G401 (cell line): Measurements from ENCODE around the gene TRAPPC3L. TPM values are rescaled to one million over a fixed set of nuclear protein-coding genes. Genes with fewer than 3 reads are reported as not detected.
A peak's percentile ranks its signal among the peaks of the same experiment; 100 is the strongest.
"Not testable (repeated sequence)": the region's sequence is repeated elsewhere in the genome, so short reads cannot be mapped to it uniquely, and the experiment has no call there.

Experiments
- DNase-seq: peaks from one replicate; pipeline ENCODE4 v3.0.0-alpha.2; 2015; ENCODE audit warnings: low spot score
- in situ Hi-C: cut with HindIII; loops from 2 replicates; pipeline ENCODE4 v1.10.0; 2016; ENCODE audit warnings: low sequenced_read_pairs, mixed read lengths
- total RNA-seq: library from RNA; depleted of rRNA; stranded (reverse); fragments of >200 nt; shearing (Covaris generic); gene quantifications from 2 replicates; pipeline ENCODE4 v1.2.3, GENCODE V29; 2014

TRAPPC3L gene
- total RNA-seq, 1 experiment from 2014 or later: not detected

GRCh38 chr6:116524236-116524635, 21.2 kb downstream of the TRAPPC3L start:
- no peak for DNase-seq
- in situ Hi-C loops: no loop called here

- no peak for DNase-seq
- in situ Hi-C loops: no loop called here
Observed at GRCh38 chr6:116522896-116523295, 22.6 kb downstream of the TRAPPC3L start.

- in situ Hi-C loops: no loop called here
Observed at GRCh38 chr6:116518621-116519368, 26.7 kb downstream of the TRAPPC3L start.

GRCh38 chr6:116515141-116515540, 30.3 kb downstream of the TRAPPC3L start:
- in situ Hi-C loops: no loop called here
- no peak for DNase-seq

More at GRCh38 chr6:116518621-116519368, 26.7 kb downstream of the TRAPPC3L start:
- peak; percentile 14 for DNase-seq

GRCh38 chr6:116514111-116514510, 31.4 kb downstream of the TRAPPC3L start:
- in situ Hi-C loops: no loop called here

GRCh38 chr6:116513224-116513875, 32.1 kb downstream of the TRAPPC3L start:
- in situ Hi-C loops: no loop called here
- DNase-seq: no peak

More at GRCh38 chr6:116514111-116514510, 31.4 kb downstream of the TRAPPC3L start:
- no peak for DNase-seq

- DNase-seq: no peak
- in situ Hi-C loops: no loop called here
Observed at GRCh38 chr6:116512734-116513133, 32.8 kb downstream of the TRAPPC3L start.

GRCh38 chr6:116512111-116512559, 33.3 kb downstream of the TRAPPC3L start:
- in situ Hi-C loops: no loop called here
- no peak for DNase-seq

- in situ Hi-C loops: no loop called here
- no peak for DNase-seq
Observed at GRCh38 chr6:116511424-116512110, 33.9 kb downstream of the TRAPPC3L start, which contains the start of gene CALHM5. Gene CALHM5 (plus strand): TSS chr6:116511639. CDS start chr6:116511697, 58 bp downstream.

GRCh38 chr6:116508527-116508926, 37.0 kb downstream of the TRAPPC3L start:
- DNase-seq: no peak
- in situ Hi-C loops: no loop called here

- DNase-seq: no peak
- in situ Hi-C loops: no loop called here
Observed at GRCh38 chr6:116507324-116507723, 38.2 kb downstream of the TRAPPC3L start.

- no peak for DNase-seq
- in situ Hi-C loops: no loop called here
Observed at GRCh38 chr6:116500969-116501433, 44.5 kb downstream of the TRAPPC3L start.

GRCh38 chr6:116497113-116497676, 48.3 kb downstream of the TRAPPC3L start:
- DNase-seq: no peak
- in situ Hi-C loops: no loop called here

GRCh38 chr6:116495161-116495560, 50.3 kb downstream of the TRAPPC3L start:
- DNase-seq, in situ Hi-C loops: not testable (repeated sequence)

- DNase-seq: no peak
- in situ Hi-C loops: no loop called here
Observed at GRCh38 chr6:116492331-116493067, 53.0 kb downstream of the TRAPPC3L start.

GRCh38 chr6:116491610-116492330, 53.7 kb downstream of the TRAPPC3L start:
- no peak for DNase-seq
- in situ Hi-C loops: no loop called here

GRCh38 chr6:116485559-116486184, 59.8 kb downstream of the TRAPPC3L start:
- no peak for DNase-seq
- in situ Hi-C loops: no loop called here

GRCh38 chr6:116483616-116484015, 61.9 kb downstream of the TRAPPC3L start:
- DNase-seq: no peak
- in situ Hi-C loops: no loop called here
